K562 (cell line): ENCODE data around the gene SDCCAG8. TPM values are rescaled to one million over a fixed set of nuclear protein-coding genes. Genes with fewer than 3 reads are reported as not detected.

Source experiments
- ATAC-seq: fragments of 200-7000 bp; cut with Tn5 transposase; 3 replicates; pipeline ENCODE4 v1.9.1; 2020; ENCODE audit warnings: moderate library complexity
- BruUV-seq: library from RNA; stranded (reverse); fragments of 400-500 nt; replicated peaks from 2 replicates; lab custom pipeline; 2021; lab: Mats Ljungman, UMichigan
- CTCF ChIA-PET: fragments of 300-600 bp; formaldehyde crosslinking; extraction: SDS; loops from one replicate; lab custom pipeline; 2021; ENCODE audit warnings: low intra/inter-chr PET ratio; lab: Yijun Ruan, JAX
- POLR2A ChIA-PET: fragments of 300-600, 350-650 bp; sonication (Branson Sonifier 250); formaldehyde crosslinking; extraction: SDS; loops from one replicate; lab custom pipeline; 2021; ENCODE audit warnings: antibody characterized with exemption, inconsistent platforms; lab: Yijun Ruan, JAX
- DNase-seq, 4 experiments: peaks; one replicate each; pipeline versions ENCODE4 v3.0.0 to v3.0.0-alpha.2; 2011 to 2018; ENCODE audit warnings: low spot score in 3 of 4, mixed read lengths in 3 of 4; ENCODE audit errors: extremely low read depth in 1 of 4
- FAIRE-seq: peaks from 2 replicates; lab custom pipeline; 2011; peaks lifted over from hg19 to GRCh38; lab: Jason Lieb, UNC
- H2AFZ ChIP-seq: 2 replicates; pipeline ENCODE4 v1.6.0; 2011; ENCODE audit warnings: low read depth, low read length, control low read depth, inconsistent platforms
- H3K27ac ChIP-seq: fragments of 200-600 bp; 3 replicates; pipeline ENCODE4 v1.8.0; 2011; ENCODE audit warnings: low read depth, mild to moderate bottlenecking, control low read depth, inconsistent platforms, low read length, moderate library complexity, mixed read lengths; ENCODE audit errors: extremely low read depth
- H3K27me3 ChIP-seq, 2 experiments: fragments of 300-600 bp in 1 of 2; 2 replicates in 1 of 2; 3 replicates in 1 of 2; pipeline versions ENCODE4 v1.6.0 to v1.8.0; 2011; ENCODE audit warnings: inconsistent platforms in 2 of 2, low read length in 2 of 2, mild to moderate bottlenecking in 1 of 2, mixed read lengths in 1 of 2, moderate library complexity in 1 of 2; ENCODE audit not compliant: control insufficient read depth in 2 of 2, insufficient read depth in 2 of 2
- H3K36me3 ChIP-seq: fragments of 300-600 bp; 3 replicates; pipeline ENCODE4 v1.8.0; 2011; ENCODE audit warnings: mild to moderate bottlenecking, low read length, inconsistent platforms; ENCODE audit not compliant: control insufficient read depth, insufficient read depth
- H3K4me1 ChIP-seq, 2 experiments: fragments of 200-600 bp in 1 of 2; replicated peaks in 1 of 2; 2 replicates in 1 of 2; 3 replicates in 1 of 2; pipeline versions ENCODE4 v1.5.1 to v1.8.0; 2011; ENCODE audit warnings: inconsistent platforms in 2 of 2, low read length in 2 of 2, mild to moderate bottlenecking in 1 of 2, mixed read lengths in 1 of 2, moderate library complexity in 1 of 2; ENCODE audit not compliant: control insufficient read depth in 2 of 2, insufficient read depth in 2 of 2
- H3K4me2 ChIP-seq: 2 replicates; pipeline ENCODE4 v1.6.1; 2011; ENCODE audit warnings: low read length, control low read depth, inconsistent platforms, mixed read lengths; ENCODE audit not compliant: insufficient read depth
- H3K4me3 ChIP-seq: fragments of 200-600 bp; sonication (generic), shearing (Covaris generic); 2 replicates; pipeline ENCODE4 v1.5.1; 2016; ENCODE audit warnings: control low read depth, inconsistent platforms
- H3K79me2 ChIP-seq: fragments of 200-600 bp; 3 replicates; pipeline ENCODE4 v1.8.0; 2011; ENCODE audit warnings: low read length, inconsistent platforms; ENCODE audit not compliant: control insufficient read depth, insufficient read depth
- H3K9ac ChIP-seq, 2 experiments: 2 replicates each; pipeline versions ENCODE4 v1.6.0 to v1.6.1; 2011; ENCODE audit warnings: low read depth in 2 of 2, low read length in 2 of 2, control low read depth in 1 of 2, inconsistent platforms in 1 of 2, mild to moderate bottlenecking in 1 of 2, mixed read lengths in 1 of 2; ENCODE audit not compliant: insufficient read depth in 1 of 2
- H3K9me1 ChIP-seq: one replicate; pipeline ENCODE4 v1.6.0; 2011; ENCODE audit warnings: inconsistent platforms, mild to moderate bottlenecking, low read length, moderate library complexity; ENCODE audit not compliant: control insufficient read depth, insufficient read depth
- H3K9me3 ChIP-seq: replicated peaks from 2 replicates; pipeline ENCODE4 v1.5.1; 2011; ENCODE audit warnings: low read depth, low read length, inconsistent platforms; ENCODE audit not compliant: control insufficient read depth, insufficient read depth
- H4K20me1 ChIP-seq: replicated peaks from 2 replicates; pipeline ENCODE4 v1.6.1; 2011; ENCODE audit warnings: low read length, inconsistent platforms, mixed read lengths; ENCODE audit not compliant: control insufficient read depth, insufficient read depth
- ETS1 ChIP-seq: conservative IDR thresholded peaks from 2 replicates; pipeline ENCODE4 v1.6.1; 2011; ENCODE audit warnings: low read depth, mild to moderate bottlenecking, low read length; ENCODE audit not compliant: control insufficient read depth
- KLF13 ChIP-seq: fragments of 450-650 bp; IDR thresholded peaks from 2 replicates; pipeline ENCODE4 v1.6.1; 2016; ENCODE audit warnings: missing genetic modification characterization, low read depth, mild to moderate bottlenecking, missing compliant biosample characterization, moderate library complexity, borderline replicate concordance
- MCM5 ChIP-seq: fragments of 450-650 bp; IDR thresholded peaks from 2 replicates; pipeline ENCODE4 v1.6.1; 2016; ENCODE audit warnings: low read depth
- MEF2A ChIP-seq: IDR thresholded peaks from 2 replicates; pipeline ENCODE4 v1.6.1; 2011; ENCODE audit warnings: low read depth, mild to moderate bottlenecking, low read length, moderate library complexity; ENCODE audit not compliant: control insufficient read depth
- MYC ChIP-seq, 2 experiments: fragments of 250-450 bp in 1 of 2; sonication (Bioruptor Pico) in 1 of 2; IDR thresholded peaks; 2 replicates each; pipeline versions ENCODE4 v1.5.1 to v1.6.1; 2012 to 2021; ENCODE audit warnings: low read depth in 2 of 2, borderline replicate concordance in 1 of 2, improper control_type of control experiment in 1 of 2, low read length in 1 of 2, mild to moderate bottlenecking in 1 of 2, moderate library complexity in 1 of 2
- RAD21 ChIP-seq, 2 experiments: fragments of 250-450 bp in 1 of 2; fragments of 450-650 bp in 1 of 2; sonication (Bioruptor Pico) in 1 of 2; formaldehyde crosslinking in 1 of 2; IDR thresholded peaks in 1 of 2; conservative IDR thresholded peaks in 1 of 2; 2 replicates each; pipeline versions ENCODE4 v1.4.0 to v1.8.0; 2020 to 2022; ENCODE audit warnings: mild to moderate bottlenecking in 2 of 2, moderate library complexity in 1 of 2
- SAFB ChIP-seq: fragments of 200-400 bp; formaldehyde crosslinking; IDR thresholded peaks from 2 replicates; pipeline ENCODE4 v1.6.1; 2017; ENCODE audit warnings: low read depth, low read length, borderline replicate concordance
- SLC30A9 ChIP-seq: fragments of 250-450 bp; sonication (Bioruptor Pico); IDR thresholded peaks from 2 replicates; pipeline ENCODE4 v1.8.0; 2022; ENCODE audit warnings: mild to moderate bottlenecking, moderate library complexity
- ZBTB1 ChIP-seq: sonication (generic); formaldehyde crosslinking; IDR thresholded peaks from 2 replicates; pipeline ENCODE4 v1.8.1; 2023; ENCODE audit warnings: missing genetic modification reagents, low read depth, mild to moderate bottlenecking, borderline replicate concordance
- ZBTB9 ChIP-seq: fragments of 450-650 bp; formaldehyde crosslinking; IDR thresholded peaks from 2 replicates; pipeline ENCODE4 v1.4.0; 2020; ENCODE audit warnings: mild to moderate bottlenecking, moderate library complexity
- ZNF224 ChIP-seq: sonication (generic); formaldehyde crosslinking; IDR thresholded peaks from 2 replicates; pipeline ENCODE4 v1.8.0; 2022; ENCODE audit warnings: mild to moderate bottlenecking, missing genetic modification reagents
- WGBS: fragments of 100-300 bp; shearing (Covaris generic); methylation state at CpG from one replicate; pipeline ENCODE4 v1.1.6; 2016; ENCODE audit warnings: low coverage, mixed read lengths; ENCODE audit not compliant: insufficient coverage; ENCODE audit errors: missing lambda C conversion rate; 5-methylcytosine and 5-hydroxymethylcytosine counted together
- in situ Hi-C: fragments of 300-500 bp; cut with MboI; formaldehyde crosslinking; loops from 4 replicates; pipeline ENCODE4 v1.15.0; 2018; ENCODE audit warnings: inconsistent platforms, mixed read lengths
- intact Hi-C: fragments of 100-400 bp; cut with micrococcal nuclease; formaldehyde crosslinking; loops from 2 replicates; pipeline ENCODE4 v1.14.2; 2022
- polyA plus RNA-seq, 8 experiments: library from polyadenylated mRNA; depleted of rRNA in 4 of 8; stranded (reverse) in 5 of 8; unstranded in 3 of 8; fragments of >200 nt; fragmentation: Nextera tagmentation in 2 of 8; fragmentation: Illumina TruSeq in 1 of 8; extraction: Ambion mirVana in 2 of 8; extraction: Trizol in 1 of 8; gene quantifications; 2 replicates each; pipeline versions ENCODE4 v1.2.1 to v1.2.3, GENCODE V29; 2011 to 2014; ENCODE audit warnings: inconsistent platforms in 1 of 8, missing spikeins in 1 of 8
- total RNA-seq, 7 experiments: library from RNA; depleted of rRNA in 6 of 7; stranded (reverse); fragments of >200 nt in 6 of 7; fragmentation: Illumina TruSeq in 2 of 7; extraction: Trizol in 2 of 7; gene quantifications; 2 replicates each; pipeline versions ENCODE4 v1.2.1 to v1.2.3, GENCODE V29; 2011 to 2021; ENCODE audit warnings: low replicate concordance in 1 of 7

SDCCAG8 gene
- total and polyA plus RNA-seq, 9 of the 15 experiments (the other 6 are each of a cell fraction or from before 2014, with no cell fraction given): 17.9 to 36.7 (median 25.4) TPM

GRCh38 chr1:243414152-243414494 is 158.3 kb downstream of the SDCCAG8 start:
- in situ Hi-C loops: no loop called here
- BruUV-seq: no TSS peak
- TF ChIP-seq ETS1 (no peak), RAD21 (CRISPR knock-in tag; conservative IDR thresholded peaks at IDR 0.05 in 1 of 2, IDR thresholded peaks at IDR 0.05 in 1 of 2) (no peak)
- POLR2A ChIA-PET: interaction anchor here (1.0 kb wide), 1 partner anchor 8 kb away, joined by 3 read pairs; no protein-coding TSS in a partner anchor
- no peaks in the 10 kb centered on the region for H3K4me1 ChIP-seq
- no peak overlapping the region for H3K27ac ChIP-seq
- no peaks in the 10 kb centered on the region for H3K9me1 ChIP-seq
- no peak for ATAC-seq
- H3K27me3 ChIP-seq: no peaks in the 10 kb centered on the region
- no peaks in the 10 kb centered on the region for H4K20me1 ChIP-seq
- FAIRE-seq: no peak
- CTCF ChIA-PET: no interaction called here
- no peak for DNase-seq
- H3K36me3 ChIP-seq: peaks cover 7% of the 10 kb centered on the region; the same call in 1 of the 3 replicates
- H3K79me2 ChIP-seq: no peaks in the 10 kb centered on the region
- H2AFZ ChIP-seq: no peak overlapping the region
- H3K9ac ChIP-seq: no peak overlapping the region
- WGBS: 79% methylated on average over 6 of the region's 6 CpGs
- H3K4me3 ChIP-seq: no peak overlapping the region
- no peak overlapping the region for H3K4me2 ChIP-seq
- no peaks in the 10 kb centered on the region for H3K9me3 ChIP-seq
- intact Hi-C loops: no loop called here

GRCh38 chr1:243415663-243416408 is 160.0 kb downstream of the SDCCAG8 start:
- in situ Hi-C loops (no loop called here), intact Hi-C loops (no loop called here)
- Histone ChIP-seq H3K79me2 (no peaks in the 10 kb centered on the region), H3K4me1 (no peaks in the 10 kb centered on the region), H3K4me2 (no peak overlapping the region), H3K9ac (no peak overlapping the region), H2AFZ (no peak overlapping the region), H3K27me3 (no peaks in the 10 kb centered on the region), H3K4me3 (no peak overlapping the region), H3K27ac (no peak overlapping the region), H4K20me1 (no peaks in the 10 kb centered on the region), H3K9me1 (no peaks in the 10 kb centered on the region), H3K9me3 (no peaks in the 10 kb centered on the region), H3K36me3 (peaks cover 7% of the 10 kb centered on the region; the same call in 1 of the 3 replicates)
- ChIA-PET POLR2A (no interaction called here), CTCF (no interaction called here)
- FAIRE-seq: no peak
- BruUV-seq: no TSS peak
- 73% methylated on average over 9 of the region's 9 CpGs for WGBS
- no peak for DNase-seq
- TF ChIP-seq SLC30A9 (CRISPR knock-in tag) (no peak), MEF2A (no peak), MYC (IDR thresholded peaks at IDR 0.05; ENCODE audit: low read depth, low read length) (no peak), MYC (CRISPR knock-in tag; IDR thresholded peaks at IDR 0.05; ENCODE audit: borderline replicate concordance, low read depth) (no peak), KLF13 (tag) (no peak), ZBTB9 (CRISPR knock-in tag) (no peak), SAFB (no peak), ZNF224 (CRISPR knock-in tag) (no peak), ZBTB1 (CRISPR knock-in tag) (no peak), MCM5 (no peak)
- ATAC-seq: no peak
